Keratinocyte (primary cell): ENCODE data around the gene SESN2. TPM values are rescaled to one million over a fixed set of nuclear protein-coding genes. Genes with fewer than 3 reads are reported as not detected.

Source experiments
- DNase-seq: peaks from one replicate; pipeline ENCODE4 v3.0.0-alpha.2; 2011; ENCODE audit warnings: low read depth, missing footprints, low spot score
- FAIRE-seq: peaks from 2 replicates; lab custom pipeline; 2011; peaks lifted over from hg19 to GRCh38; lab: Jason Lieb, UNC
- H2AFZ ChIP-seq: 2 replicates; pipeline ENCODE4 v1.6.0; 2012; ENCODE audit warnings: low read length, control low read depth, inconsistent platforms; ENCODE audit not compliant: control insufficient read depth
- H3K27ac ChIP-seq: 2 replicates; pipeline ENCODE4 v1.5.1; 2011; ENCODE audit warnings: low read length; ENCODE audit not compliant: control insufficient read depth, insufficient read depth
- H3K27me3 ChIP-seq: 3 replicates; pipeline ENCODE4 v1.6.0; 2011; ENCODE audit warnings: low read length; ENCODE audit not compliant: control insufficient read depth, insufficient read depth; ENCODE audit errors: extremely low read depth
- H3K36me3 ChIP-seq, 2 experiments: 2 replicates in 1 of 2; 3 replicates in 1 of 2; pipeline ENCODE4 v1.5.1; 2011; ENCODE audit warnings: low read length in 2 of 2, mild to moderate bottlenecking in 1 of 2; ENCODE audit not compliant: control insufficient read depth in 2 of 2, insufficient read depth in 2 of 2; ENCODE audit errors: extremely low read depth in 1 of 2
- H3K4me1 ChIP-seq: 3 replicates; pipeline ENCODE4 v1.5.1; 2011; ENCODE audit warnings: low read length; ENCODE audit not compliant: control insufficient read depth, insufficient read depth; ENCODE audit errors: extremely low read depth
- H3K4me2 ChIP-seq: 3 replicates; pipeline ENCODE4 v1.6.0; 2011; ENCODE audit warnings: low read depth, low read length; ENCODE audit not compliant: control insufficient read depth, insufficient read depth; ENCODE audit errors: extremely low read depth
- H3K4me3 ChIP-seq, 3 experiments: fragments of 200-600 bp in 1 of 3; sonication (generic) in 1 of 3; 2 replicates in 2 of 3; 3 replicates in 1 of 3; pipeline ENCODE4 v1.5.1; 2011 to 2016; ENCODE audit warnings: low read length in 3 of 3, mild to moderate bottlenecking in 3 of 3, control low read depth in 2 of 3, inconsistent platforms in 1 of 3, low read depth in 1 of 3, mixed read lengths in 1 of 3, mixed run types in 1 of 3, moderate library complexity in 1 of 3; ENCODE audit not compliant: control insufficient read depth in 2 of 3, insufficient read depth in 2 of 3; ENCODE audit errors: extremely low read depth in 1 of 3
- H3K79me2 ChIP-seq: 2 replicates; pipeline ENCODE4 v1.6.0; 2012; ENCODE audit warnings: low read length; ENCODE audit not compliant: control insufficient read depth, insufficient read depth
- H3K9ac ChIP-seq: 3 replicates; pipeline ENCODE4 v1.6.0; 2011; ENCODE audit warnings: low read length; ENCODE audit not compliant: control insufficient read depth, insufficient read depth; ENCODE audit errors: extremely low read depth
- H3K9me1 ChIP-seq: 3 replicates; pipeline ENCODE4 v1.6.0; 2011; ENCODE audit warnings: low read length; ENCODE audit not compliant: control insufficient read depth, insufficient read depth; ENCODE audit errors: extremely low read depth
- H3K9me3 ChIP-seq: 2 replicates; pipeline ENCODE4 v1.5.1; 2012; ENCODE audit warnings: low read depth, low read length; ENCODE audit not compliant: control insufficient read depth
- H4K20me1 ChIP-seq: 3 replicates; pipeline ENCODE4 v1.6.0; 2011; ENCODE audit warnings: low read length; ENCODE audit not compliant: control insufficient read depth, insufficient read depth; ENCODE audit errors: extremely low read depth
- EZH2 ChIP-seq: IDR thresholded peaks from one replicate; pipeline ENCODE4 v1.6.1; 2012; ENCODE audit warnings: inconsistent platforms, mild to moderate bottlenecking, low read length, moderate library complexity
- dilution Hi-C: fragments of 300-500 bp; cut with MboI; formaldehyde crosslinking; loops from one replicate; pipeline ENCODE4 v1.7.0; 2020; ENCODE audit warnings: low sequenced_read_pairs; ENCODE audit not compliant: extremely low pct_ligation_motif_present
- polyA plus RNA-seq, 5 experiments: library from polyadenylated mRNA; depleted of rRNA in 3 of 5; stranded (reverse) in 3 of 5; stranded (forward) in 1 of 5; unstranded in 1 of 5; fragments of >200 nt; gene quantifications; 1 replicate in 1 of 5; 2 replicates in 3 of 5; 3 replicates in 1 of 5; pipeline versions ENCODE4 v1.2.1 to v1.2.3, GENCODE V29; 2011 to 2012; ENCODE audit warnings: missing spikeins in 2 of 5, low read depth in 1 of 5, low replicate concordance in 1 of 5
- TF ChIP-seq, protein P1 (sequence below), 3 experiments: IDR thresholded peaks in 1 of 3; conservative IDR thresholded peaks in 1 of 3; optimal IDR thresholded peaks in 1 of 3; 2 replicates in 2 of 3; 3 replicates in 1 of 3; pipeline versions ENCODE3 to v1.5.1; 2011; ENCODE audit warnings: low read length in 3 of 3, mild to moderate bottlenecking in 3 of 3, moderate library complexity in 2 of 3, control low read depth in 1 of 3, inconsistent platforms in 1 of 3; ENCODE audit not compliant: insufficient read depth in 2 of 3; ENCODE audit errors: extremely low read depth in 1 of 3

The SESN2 gene
- polyA plus RNA-seq, 1 donor (not counting 4 experiments of a cell fraction or from before 2014, with no cell fraction given), result 13.5 TPM

DNA sequence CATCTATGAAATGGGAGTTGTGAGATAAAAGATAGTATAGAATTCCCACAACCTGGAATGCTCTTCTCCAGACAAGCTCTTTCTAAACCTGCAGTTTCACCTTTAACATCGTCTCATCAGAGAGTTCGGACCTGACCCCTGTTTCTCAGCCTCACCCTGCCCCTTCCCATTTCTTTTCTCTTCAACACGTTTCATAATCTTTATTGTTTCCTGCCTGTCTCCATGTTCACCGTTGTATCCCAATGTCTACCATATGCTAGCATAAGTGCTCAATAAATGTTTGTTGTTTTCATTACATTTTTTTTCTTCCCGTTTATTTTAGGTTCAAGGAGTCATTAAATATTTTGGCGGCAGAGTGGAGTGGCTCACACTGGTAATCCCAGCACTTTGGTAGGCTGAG is 32.4 kb downstream of the SESN2 start:
- H3K36me3 ChIP-seq, result no peaks in the 10 kb centered on the region
- no peak overlapping the region for H3K27ac ChIP-seq
- H3K4me1 ChIP-seq, result peaks cover 12% of the 10 kb centered on the region
- no peak overlapping the region for H3K9ac ChIP-seq
- H2AFZ ChIP-seq, result no peak overlapping the region
- TF ChIP-seq EZH2, result no peak
- TF ChIP-seq, protein P1, sequence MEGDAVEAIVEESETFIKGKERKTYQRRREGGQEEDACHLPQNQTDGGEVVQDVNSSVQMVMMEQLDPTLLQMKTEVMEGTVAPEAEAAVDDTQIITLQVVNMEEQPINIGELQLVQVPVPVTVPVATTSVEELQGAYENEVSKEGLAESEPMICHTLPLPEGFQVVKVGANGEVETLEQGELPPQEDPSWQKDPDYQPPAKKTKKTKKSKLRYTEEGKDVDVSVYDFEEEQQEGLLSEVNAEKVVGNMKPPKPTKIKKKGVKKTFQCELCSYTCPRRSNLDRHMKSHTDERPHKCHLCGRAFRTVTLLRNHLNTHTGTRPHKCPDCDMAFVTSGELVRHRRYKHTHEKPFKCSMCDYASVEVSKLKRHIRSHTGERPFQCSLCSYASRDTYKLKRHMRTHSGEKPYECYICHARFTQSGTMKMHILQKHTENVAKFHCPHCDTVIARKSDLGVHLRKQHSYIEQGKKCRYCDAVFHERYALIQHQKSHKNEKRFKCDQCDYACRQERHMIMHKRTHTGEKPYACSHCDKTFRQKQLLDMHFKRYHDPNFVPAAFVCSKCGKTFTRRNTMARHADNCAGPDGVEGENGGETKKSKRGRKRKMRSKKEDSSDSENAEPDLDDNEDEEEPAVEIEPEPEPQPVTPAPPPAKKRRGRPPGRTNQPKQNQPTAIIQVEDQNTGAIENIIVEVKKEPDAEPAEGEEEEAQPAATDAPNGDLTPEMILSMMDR (optimal IDR thresholded peaks at IDR 0.05 in 1 of 3, IDR thresholded peaks at IDR 0.05 in 1 of 3, conservative IDR thresholded peaks at IDR 0.05 in 1 of 3; ENCODE audit: extremely low read depth in 1 of 3, insufficient read depth in 2 of 3, low read length in 3 of 3), result no peak
- no peaks in the 10 kb centered on the region for H4K20me1 ChIP-seq
- dilution Hi-C loops, result no loop called here
- no peaks in the 10 kb centered on the region for H3K9me1 ChIP-seq
- H3K27me3 ChIP-seq, result no peaks in the 10 kb centered on the region
- DNase-seq (no peak), FAIRE-seq (no peak)
- no peak overlapping the region for H3K4me3 ChIP-seq
- no peak overlapping the region for H3K4me2 ChIP-seq
- no peaks in the 10 kb centered on the region for H3K9me3 ChIP-seq
- no peaks in the 10 kb centered on the region for H3K79me2 ChIP-seq

DNA sequence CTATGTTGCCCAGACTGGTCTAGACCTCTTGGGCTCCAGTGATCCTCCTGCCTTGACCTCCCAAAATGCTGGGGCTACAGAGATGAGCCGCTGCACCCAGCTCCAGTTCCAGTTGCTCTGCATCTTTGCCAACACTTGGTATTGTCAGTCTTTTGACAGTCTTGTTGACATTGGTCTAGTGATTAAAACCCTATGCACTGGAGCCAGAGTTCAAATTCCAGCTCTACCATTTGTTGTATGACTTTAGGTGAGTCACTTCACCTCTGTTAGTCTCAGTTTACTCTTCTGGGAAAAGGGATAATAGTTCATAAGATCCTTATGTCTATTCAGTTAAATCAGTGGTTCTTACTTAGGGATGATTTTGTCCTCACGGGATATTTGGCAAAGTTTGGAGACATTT is 36.6 kb downstream of the SESN2 start:
- no peak for FAIRE-seq
- Histone ChIP-seq H3K9me3 (no peaks in the 10 kb centered on the region), H3K4me3 (no peak overlapping the region), H3K4me1 (peaks cover 7% of the 10 kb centered on the region), H2AFZ (no peak overlapping the region), H3K36me3 (no peaks in the 10 kb centered on the region), H3K9me1 (no peaks in the 10 kb centered on the region), H4K20me1 (no peaks in the 10 kb centered on the region), H3K27me3 (no peaks in the 10 kb centered on the region), H3K4me2 (no peak overlapping the region), H3K79me2 (no peaks in the 10 kb centered on the region), H3K27ac (no peak overlapping the region), H3K9ac (no peak overlapping the region)
- no peak for DNase-seq
- TF ChIP-seq, protein P1 (optimal IDR thresholded peaks at IDR 0.05 in 1 of 3, IDR thresholded peaks at IDR 0.05 in 1 of 3, conservative IDR thresholded peaks at IDR 0.05 in 1 of 3; ENCODE audit: extremely low read depth in 1 of 3, insufficient read depth in 2 of 3, low read length in 3 of 3), result no peak
- TF ChIP-seq EZH2, result no peak
- dilution Hi-C loops, result no loop called here
